HepG2 (cell line): ENCODE results near the gene NOS1AP. TPM values are rescaled to one million over a fixed set of nuclear protein-coding genes. Genes with fewer than 3 reads are reported as not detected.

ENCODE experiments used
- NFIB ChIP-seq: sonication (generic); formaldehyde crosslinking; IDR thresholded peaks from 2 replicates; pipeline ENCODE4 v1.9.0; 2021; ENCODE audit warnings: missing genetic modification reagents, mild to moderate bottlenecking, borderline replicate concordance
- SOX6 ChIP-seq, 2 experiments: fragments of 450-650 bp in 1 of 2; sonication (generic) in 1 of 2; formaldehyde crosslinking in 1 of 2; IDR thresholded peaks; 2 replicates each; pipeline versions ENCODE4 v1.4.0 to v1.6.1; 2017 to 2020; ENCODE audit warnings: antibody characterized with exemption in 1 of 2, mild to moderate bottlenecking in 1 of 2, missing genetic modification reagents in 1 of 2
- ZNF530 ChIP-seq: sonication (generic); formaldehyde crosslinking; IDR thresholded peaks from 2 replicates; pipeline ENCODE4 v1.5.0; 2020; ENCODE audit warnings: low read depth, mild to moderate bottlenecking, missing genetic modification reagents
- polyA plus RNA-seq, 8 experiments: library from polyadenylated mRNA; depleted of rRNA in 3 of 8; stranded (reverse) in 7 of 8; unstranded in 1 of 8; fragments of >200 nt; fragmentation: Illumina TruSeq in 4 of 8; extraction: Trizol in 4 of 8; gene quantifications; 2 replicates each; pipeline versions ENCODE4 v1.2.1 to v1.2.3, GENCODE V29; 2011 to 2016; ENCODE audit warnings: low read depth in 4 of 8, missing spikeins in 1 of 8, mixed read lengths in 1 of 8; ENCODE audit not compliant: insufficient read depth in 1 of 8
- total RNA-seq, 5 experiments: library from RNA; depleted of rRNA; stranded (reverse); fragments of >200 nt; fragmentation: Illumina TruSeq; extraction: Trizol; gene quantifications; 2 replicates each; pipeline ENCODE4 v1.2.3, GENCODE V29; 2016; ENCODE audit warnings: low read depth in 1 of 5
- TF ChIP-seq, protein P1 (sequence below): IDR thresholded peaks from 2 replicates; pipeline ENCODE4 v1.6.1; 2016; ENCODE audit warnings: low read depth, missing genetic modification reagents, missing compliant biosample characterization
- TF ChIP-seq, protein P2 (sequence below): IDR thresholded peaks from 2 replicates; pipeline ENCODE4 v1.6.1; 2012; ENCODE audit warnings: low read depth, low read length, improper control_type of control experiment

NOS1AP gene
- total and polyA plus RNA-seq, 2 of the 13 experiments (the other 11 are each of a cell fraction or from before 2014, with no cell fraction given): 2.0 to 3.3 TPM

DNA sequence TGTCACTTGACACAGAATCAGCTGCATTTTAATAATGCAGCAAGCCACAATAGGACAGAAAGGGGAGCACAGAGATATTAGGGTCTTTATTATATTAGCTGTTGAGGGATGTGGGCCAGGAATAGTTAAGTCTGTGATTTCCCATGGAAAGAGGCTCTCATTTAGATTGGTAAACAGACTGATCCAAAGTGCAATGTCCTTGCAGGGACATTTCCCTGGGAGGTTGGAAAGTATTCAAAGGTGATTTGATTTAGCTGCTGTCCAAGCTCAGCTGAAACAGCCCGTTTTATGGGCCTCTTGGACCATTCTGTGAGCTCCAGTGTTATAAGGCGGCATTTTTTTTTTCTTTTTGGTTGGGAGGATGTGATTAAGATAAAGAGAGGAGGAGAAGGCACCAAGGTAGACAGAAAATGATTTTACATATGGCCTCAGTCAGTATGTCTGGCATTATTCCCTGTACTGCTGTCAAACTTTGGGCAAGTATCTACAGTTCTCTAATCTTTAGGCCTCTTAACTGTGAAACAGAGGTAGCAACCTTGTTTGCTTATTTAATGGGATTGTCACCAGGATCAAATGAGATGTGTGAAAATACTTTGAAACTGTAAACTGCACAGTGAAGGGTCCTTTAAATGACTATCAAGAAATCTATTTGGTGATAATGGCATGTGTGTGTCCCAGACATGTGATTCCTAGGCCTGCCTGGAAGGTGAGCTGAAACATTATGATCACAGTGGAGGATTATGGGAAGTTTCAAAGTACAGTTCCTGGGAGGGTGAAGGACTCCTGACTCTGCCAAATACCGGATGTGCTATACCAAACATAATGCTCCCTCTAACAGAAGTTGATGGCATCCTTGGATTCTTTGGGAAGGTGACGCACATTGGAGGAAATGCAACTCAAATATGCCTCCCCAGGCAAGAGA is 62.2 kb downstream of the NOS1AP start (continued):
- TF ChIP-seq ZNF530 (CRISPR knock-in tag): no peak
- TF ChIP-seq SOX6 (IDR thresholded peaks at IDR 0.05): no peak
- peak; percentile 66 for TF ChIP-seq SOX6 (CRISPR knock-in tag; IDR thresholded peaks at IDR 0.05)
- no peak for TF ChIP-seq NFIB (CRISPR knock-in tag)
- TF ChIP-seq, protein P1, sequence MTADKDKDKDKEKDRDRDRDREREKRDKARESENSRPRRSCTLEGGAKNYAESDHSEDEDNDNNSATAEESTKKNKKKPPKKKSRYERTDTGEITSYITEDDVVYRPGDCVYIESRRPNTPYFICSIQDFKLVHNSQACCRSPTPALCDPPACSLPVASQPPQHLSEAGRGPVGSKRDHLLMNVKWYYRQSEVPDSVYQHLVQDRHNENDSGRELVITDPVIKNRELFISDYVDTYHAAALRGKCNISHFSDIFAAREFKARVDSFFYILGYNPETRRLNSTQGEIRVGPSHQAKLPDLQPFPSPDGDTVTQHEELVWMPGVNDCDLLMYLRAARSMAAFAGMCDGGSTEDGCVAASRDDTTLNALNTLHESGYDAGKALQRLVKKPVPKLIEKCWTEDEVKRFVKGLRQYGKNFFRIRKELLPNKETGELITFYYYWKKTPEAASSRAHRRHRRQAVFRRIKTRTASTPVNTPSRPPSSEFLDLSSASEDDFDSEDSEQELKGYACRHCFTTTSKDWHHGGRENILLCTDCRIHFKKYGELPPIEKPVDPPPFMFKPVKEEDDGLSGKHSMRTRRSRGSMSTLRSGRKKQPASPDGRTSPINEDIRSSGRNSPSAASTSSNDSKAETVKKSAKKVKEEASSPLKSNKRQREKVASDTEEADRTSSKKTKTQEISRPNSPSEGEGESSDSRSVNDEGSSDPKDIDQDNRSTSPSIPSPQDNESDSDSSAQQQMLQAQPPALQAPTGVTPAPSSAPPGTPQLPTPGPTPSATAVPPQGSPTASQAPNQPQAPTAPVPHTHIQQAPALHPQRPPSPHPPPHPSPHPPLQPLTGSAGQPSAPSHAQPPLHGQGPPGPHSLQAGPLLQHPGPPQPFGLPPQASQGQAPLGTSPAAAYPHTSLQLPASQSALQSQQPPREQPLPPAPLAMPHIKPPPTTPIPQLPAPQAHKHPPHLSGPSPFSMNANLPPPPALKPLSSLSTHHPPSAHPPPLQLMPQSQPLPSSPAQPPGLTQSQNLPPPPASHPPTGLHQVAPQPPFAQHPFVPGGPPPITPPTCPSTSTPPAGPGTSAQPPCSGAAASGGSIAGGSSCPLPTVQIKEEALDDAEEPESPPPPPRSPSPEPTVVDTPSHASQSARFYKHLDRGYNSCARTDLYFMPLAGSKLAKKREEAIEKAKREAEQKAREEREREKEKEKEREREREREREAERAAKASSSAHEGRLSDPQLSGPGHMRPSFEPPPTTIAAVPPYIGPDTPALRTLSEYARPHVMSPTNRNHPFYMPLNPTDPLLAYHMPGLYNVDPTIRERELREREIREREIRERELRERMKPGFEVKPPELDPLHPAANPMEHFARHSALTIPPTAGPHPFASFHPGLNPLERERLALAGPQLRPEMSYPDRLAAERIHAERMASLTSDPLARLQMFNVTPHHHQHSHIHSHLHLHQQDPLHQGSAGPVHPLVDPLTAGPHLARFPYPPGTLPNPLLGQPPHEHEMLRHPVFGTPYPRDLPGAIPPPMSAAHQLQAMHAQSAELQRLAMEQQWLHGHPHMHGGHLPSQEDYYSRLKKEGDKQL (CRISPR knock-in tag): no peak
- TF ChIP-seq, protein P2, sequence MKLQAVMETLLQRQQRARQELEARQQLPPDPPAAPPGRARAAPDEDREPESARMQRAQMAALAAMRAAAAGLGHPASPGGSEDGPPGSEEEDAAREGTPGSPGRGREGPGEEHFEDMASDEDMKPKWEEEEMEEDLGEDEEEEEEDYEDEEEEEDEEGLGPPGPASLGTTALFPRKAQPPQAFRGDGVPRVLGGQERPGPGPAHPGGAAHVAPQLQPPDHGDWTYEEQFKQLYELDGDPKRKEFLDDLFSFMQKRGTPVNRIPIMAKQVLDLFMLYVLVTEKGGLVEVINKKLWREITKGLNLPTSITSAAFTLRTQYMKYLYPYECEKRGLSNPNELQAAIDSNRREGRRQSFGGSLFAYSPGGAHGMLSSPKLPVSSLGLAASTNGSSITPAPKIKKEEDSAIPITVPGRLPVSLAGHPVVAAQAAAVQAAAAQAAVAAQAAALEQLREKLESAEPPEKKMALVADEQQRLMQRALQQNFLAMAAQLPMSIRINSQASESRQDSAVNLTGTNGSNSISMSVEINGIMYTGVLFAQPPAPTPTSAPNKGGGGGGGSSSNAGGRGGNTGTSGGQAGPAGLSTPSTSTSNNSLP: peak; percentile 94
